ENCODE data around the gene VAV2. TPM values are rescaled to one million over a fixed set of nuclear protein-coding genes. Genes with fewer than 3 reads are reported as not detected.

Gene VAV2
- total RNA-seq, 4 donors from 2014 or later, result 4.7 to 42.2 (median 15.8) TPM

- intact Hi-C loops (cut with DNase I; ENCODE audit: low total_unique reads), result no loop called here
- no peak for DNase-seq
These were observed 23.0 kb downstream of the VAV2 start for GRCh38 chr9:133968966-133969617.

GRCh38 chr9:133968428-133968827 is 23.7 kb downstream of the VAV2 start:
- TF ChIP-seq CTCF (IDR thresholded peaks at IDR 0.05), result no peak
- no peak for TF ChIP-seq POLR2A (IDR thresholded peaks at IDR 0.05)
- Histone ChIP-seq H3K27me3 (no peaks in the 10 kb centered on the region), H3K36me3 (no peaks in the 10 kb centered on the region), H3K27ac (no peak overlapping the region), H3K4me3 (no peak overlapping the region), H3K9me3 (no peaks in the 10 kb centered on the region), H3K4me1 (peaks cover 0 to 6% of the 10 kb centered on the region in 2 donors)
- no peak for DNase-seq
- intact Hi-C loops (cut with DNase I; ENCODE audit: low total_unique reads), result no loop called here

More at GRCh38 chr9:133968966-133969617, 23.0 kb downstream of the VAV2 start:
- TF ChIP-seq POLR2A (IDR thresholded peaks at IDR 0.05) (no peak), CTCF (IDR thresholded peaks at IDR 0.05) (no peak)
- H3K9me3 ChIP-seq, result no peaks in the 10 kb centered on the region
- no peak overlapping the region for H3K4me3 ChIP-seq
- no peaks in the 10 kb centered on the region for H3K27me3 ChIP-seq
- H3K27ac ChIP-seq, result no peak overlapping the region
- H3K4me1 ChIP-seq, result peaks cover 0 to 11% of the 10 kb centered on the region in 2 donors
- H3K36me3 ChIP-seq, result no peaks in the 10 kb centered on the region

- H3K36me3 ChIP-seq, result no peaks in the 10 kb centered on the region
- peaks cover 0 to 2% of the 10 kb centered on the region in 2 donors for H3K4me1 ChIP-seq
- H3K27ac ChIP-seq, result no peak overlapping the region
- TF ChIP-seq POLR2A (IDR thresholded peaks at IDR 0.05), result no peak
- no peak for TF ChIP-seq CTCF (IDR thresholded peaks at IDR 0.05)
- DNase-seq, result no peak
- H3K27me3 ChIP-seq, result no peaks in the 10 kb centered on the region
- no peak overlapping the region for H3K4me3 ChIP-seq
- intact Hi-C loops (cut with DNase I; ENCODE audit: low total_unique reads), result no loop called here
- H3K9me3 ChIP-seq, result no peaks in the 10 kb centered on the region
These were observed 24.9 kb downstream of the VAV2 start for GRCh38 chr9:133967024-133967741.

GRCh38 chr9:133964463-133964862 is 27.7 kb downstream of the VAV2 start:
- H3K4me3 ChIP-seq, result no peak overlapping the region
- no peak for DNase-seq
- H3K36me3 ChIP-seq, result no peaks in the 10 kb centered on the region
- H3K27me3 ChIP-seq, result no peaks in the 10 kb centered on the region
- intact Hi-C loops (cut with DNase I; ENCODE audit: low total_unique reads), result no loop called here
- peaks cover 0 to 6% of the 10 kb centered on the region in 2 donors for H3K4me1 ChIP-seq
- TF ChIP-seq CTCF (IDR thresholded peaks at IDR 0.05), result no peak
- no peak overlapping the region for H3K27ac ChIP-seq
- no peaks in the 10 kb centered on the region for H3K9me3 ChIP-seq

- no peak overlapping the region for H3K4me3 ChIP-seq
These were observed 29.0 kb downstream of the VAV2 start for GRCh38 chr9:133963166-133963565.

More at GRCh38 chr9:133963166-133963565, 29.0 kb downstream of the VAV2 start:
- Histone ChIP-seq H3K9me3 (no peaks in the 10 kb centered on the region), H3K4me1 (peaks cover 0 to 6% of the 10 kb centered on the region in 2 donors), H3K27ac (no peak overlapping the region), H3K27me3 (no peaks in the 10 kb centered on the region), H3K36me3 (no peaks in the 10 kb centered on the region)
- DNase-seq, result no peak
- intact Hi-C loops (cut with DNase I; ENCODE audit: low total_unique reads), result no loop called here
- no peak for TF ChIP-seq CTCF (IDR thresholded peaks at IDR 0.05)
- no peak for TF ChIP-seq POLR2A (IDR thresholded peaks at IDR 0.05)

Measured in uterus (tissue), 4 donors.